COLO668 (cell line): ENCODE results near the gene ARFGAP1.

Experiments
- DNase-seq: peaks from one replicate; lab custom pipeline; 2025; ENCODE audit not compliant: unreplicated experiment; lab: John Stamatoyannopoulos, UW

The ARFGAP1 gene

GRCh38 chr20:63318391-63319163, 46.0 kb downstream of the ARFGAP1 start:
- no peak for DNase-seq

GRCh38 chr20:63319164-63320040, 46.8 kb downstream of the ARFGAP1 start:
- DNase-seq = no peak

- no peak for DNase-seq
These were observed 47.5 kb downstream of the ARFGAP1 start for GRCh38 chr20:63320041-63320511.

GRCh38 chr20:63320616-63321147, 48.1 kb downstream of the ARFGAP1 start:
- no peak for DNase-seq

GRCh38 chr20:63321148-63321831, 48.7 kb downstream of the ARFGAP1 start:
- no peak for DNase-seq

- no peak for DNase-seq
These were observed 49.7 kb downstream of the ARFGAP1 start for GRCh38 chr20:63322146-63322932.

- DNase-seq = no peak
These were observed 50.3 kb downstream of the ARFGAP1 start for GRCh38 chr20:63322933-63323273.

- no peak for DNase-seq
These were observed 50.9 kb downstream of the ARFGAP1 start for GRCh38 chr20:63323357-63323981.

- DNase-seq = no peak
These were observed 52.4 kb downstream of the ARFGAP1 start for GRCh38 chr20:63325021-63325471.

- no peak for DNase-seq
These were observed 53.1 kb downstream of the ARFGAP1 start for GRCh38 chr20:63325554-63326313.

- no peak for DNase-seq
These were observed 54.0 kb downstream of the ARFGAP1 start for GRCh38 chr20:63326314-63327230.

GRCh38 chr20:63327231-63327745, 54.7 kb downstream of the ARFGAP1 start:
- no peak for DNase-seq

GRCh38 chr20:63328026-63328700, 55.5 kb downstream of the ARFGAP1 start:
- DNase-seq = peak; percentile 13

GRCh38 chr20:63328718-63329275, 56.2 kb downstream of the ARFGAP1 start:
- no peak for DNase-seq

- peak; percentile 22 for DNase-seq
These were observed 56.9 kb downstream of the ARFGAP1 start for GRCh38 chr20:63329331-63330083.

GRCh38 chr20:63330084-63330760, 57.6 kb downstream of the ARFGAP1 start:
- DNase-seq = no peak
